Measurements from ENCODE around the gene INTS2.
A peak's percentile ranks its signal among the peaks of the same experiment; 100 is the strongest.
"Not testable (repeated sequence)": the region's sequence is repeated elsewhere in the genome, so short reads cannot be mapped to it uniquely, and the experiment has no call there.

INTS2 gene

GRCh38 chr17:61875804-61876203 lies 52.0 kb downstream of the INTS2 start:
- Mint-ChIP-seq H3K36me3 (ENCODE audit: low read depth) (peaks cover 26% of the 10 kb centered on the region), H3K4me3 (no peak overlapping the region), H3K27ac (no peak overlapping the region), H3K27me3 (ENCODE audit: low read depth) (no peaks in the 10 kb centered on the region), H3K9me3 (no peaks in the 10 kb centered on the region), H3K4me1 (ENCODE audit: low read depth) (no peaks in the 10 kb centered on the region)

DNA sequence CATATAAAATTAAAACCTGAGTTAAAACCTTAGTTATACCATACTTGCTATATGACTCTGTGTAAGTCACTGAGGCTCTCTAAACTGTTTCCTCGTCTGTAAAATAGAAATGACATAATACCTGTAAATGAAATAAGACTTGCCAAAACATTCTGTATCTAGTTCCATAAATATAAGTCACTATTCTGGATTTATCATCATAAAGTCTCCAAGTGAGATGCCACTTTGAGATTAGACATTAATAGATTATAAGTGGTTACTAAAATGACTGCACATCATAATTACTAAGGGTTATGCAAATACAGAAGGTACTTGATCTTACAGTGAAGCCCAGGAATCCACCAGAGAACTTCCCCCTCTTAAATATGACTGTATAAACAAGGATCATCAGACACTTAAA lies 52.5 kb downstream of the INTS2 start:
- no peaks in the 10 kb centered on the region for H3K9me3 Mint-ChIP-seq
- H3K27ac Mint-ChIP-seq: no peak overlapping the region
- no peaks in the 10 kb centered on the region for H3K4me1 Mint-ChIP-seq (ENCODE audit: low read depth)
- no peaks in the 10 kb centered on the region for H3K27me3 Mint-ChIP-seq (ENCODE audit: low read depth)
- H3K36me3 Mint-ChIP-seq (ENCODE audit: low read depth): peaks cover 25% of the 10 kb centered on the region
- no peak overlapping the region for H3K4me3 Mint-ChIP-seq

DNA sequence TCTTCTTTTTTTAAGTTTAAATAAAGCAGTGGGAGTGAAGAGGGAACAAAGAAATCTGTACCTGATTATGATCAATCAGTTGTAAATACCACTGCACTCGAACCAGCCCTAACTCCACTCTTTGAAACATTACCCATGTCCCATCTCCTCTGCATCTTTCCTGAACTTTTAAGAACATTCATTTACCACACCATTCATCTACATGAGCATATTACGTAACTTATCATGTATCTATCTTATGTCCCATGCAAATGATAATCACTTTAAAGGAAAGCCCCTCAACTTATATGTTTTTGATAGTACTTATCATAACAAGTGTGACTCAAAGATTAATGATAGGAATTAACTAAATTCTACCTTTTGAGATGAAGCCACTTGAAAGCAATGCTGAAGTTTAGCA lies 53.7 kb downstream of the INTS2 start:
- H3K4me3 Mint-ChIP-seq: no peak overlapping the region
- H3K27ac Mint-ChIP-seq: no peak overlapping the region
- peaks cover 27% of the 10 kb centered on the region for H3K36me3 Mint-ChIP-seq (ENCODE audit: low read depth)
- no peaks in the 10 kb centered on the region for H3K9me3 Mint-ChIP-seq
- H3K4me1 Mint-ChIP-seq (ENCODE audit: low read depth): no peaks in the 10 kb centered on the region
- H3K27me3 Mint-ChIP-seq (ENCODE audit: low read depth): no peaks in the 10 kb centered on the region

GRCh38 chr17:61872099-61872498 lies 55.7 kb downstream of the INTS2 start:
- no peaks in the 10 kb centered on the region for H3K9me3 Mint-ChIP-seq
- peaks cover 22% of the 10 kb centered on the region for H3K36me3 Mint-ChIP-seq (ENCODE audit: low read depth)
- H3K27me3 Mint-ChIP-seq (ENCODE audit: low read depth): no peaks in the 10 kb centered on the region

DNA sequence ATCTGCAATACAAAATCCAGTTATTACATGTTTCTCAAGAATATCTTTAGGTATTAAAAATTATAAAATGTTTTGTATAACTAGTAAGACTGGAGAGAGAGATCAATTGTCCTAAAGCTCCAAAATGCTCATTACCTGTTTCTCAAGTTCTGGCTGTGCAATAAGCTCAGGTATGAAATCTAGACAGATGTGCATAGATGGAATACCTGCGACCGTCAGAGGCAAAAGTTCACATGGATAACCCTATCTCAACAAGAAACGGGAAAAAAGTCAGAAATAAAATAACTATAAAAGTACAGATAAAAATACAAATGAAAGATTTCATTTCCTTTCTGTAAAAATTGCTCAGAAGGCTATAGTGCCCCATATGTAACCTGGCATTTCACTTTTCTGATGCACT lies 58.6 kb downstream of the INTS2 start:
- no peak overlapping the region for H3K4me3 Mint-ChIP-seq
- H3K4me1 Mint-ChIP-seq (ENCODE audit: low read depth): peaks cover 4% of the 10 kb centered on the region
- peaks cover 18% of the 10 kb centered on the region for H3K36me3 Mint-ChIP-seq (ENCODE audit: low read depth)
- H3K9me3 Mint-ChIP-seq: no peaks in the 10 kb centered on the region
- H3K27me3 Mint-ChIP-seq (ENCODE audit: low read depth): no peaks in the 10 kb centered on the region
- no peak overlapping the region for H3K27ac Mint-ChIP-seq

More at GRCh38 chr17:61872099-61872498, 55.7 kb downstream of the INTS2 start:
- Mint-ChIP-seq H3K4me1 (ENCODE audit: low read depth) (no peaks in the 10 kb centered on the region), H3K27ac (no peak overlapping the region), H3K4me3 (no peak overlapping the region)

DNA sequence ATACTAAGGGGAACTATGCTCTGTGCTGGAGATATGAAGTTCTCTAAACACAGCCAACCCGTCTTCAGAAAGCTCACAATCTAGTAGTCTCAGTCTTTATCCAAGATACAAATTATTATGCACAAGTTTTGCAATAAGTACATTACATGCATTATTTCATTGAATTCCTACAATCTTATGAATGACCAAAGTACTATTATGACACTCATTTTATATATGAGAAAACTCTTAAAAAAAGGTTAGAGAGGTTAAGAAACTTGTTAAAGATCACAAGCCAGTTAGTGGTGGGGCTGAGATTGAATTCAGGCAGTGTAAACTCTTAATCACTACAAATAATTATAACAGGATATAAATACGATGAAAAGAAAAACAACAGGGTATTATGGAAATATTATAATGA lies 59.7 kb downstream of the INTS2 start:
- Mint-ChIP-seq H3K27me3 (ENCODE audit: low read depth) (no peaks in the 10 kb centered on the region), H3K4me1 (ENCODE audit: low read depth) (peaks cover 11% of the 10 kb centered on the region), H3K9me3 (no peaks in the 10 kb centered on the region), H3K27ac (no peak overlapping the region), H3K4me3 (no peak overlapping the region), H3K36me3 (ENCODE audit: low read depth) (peaks cover 15% of the 10 kb centered on the region)

DNA sequence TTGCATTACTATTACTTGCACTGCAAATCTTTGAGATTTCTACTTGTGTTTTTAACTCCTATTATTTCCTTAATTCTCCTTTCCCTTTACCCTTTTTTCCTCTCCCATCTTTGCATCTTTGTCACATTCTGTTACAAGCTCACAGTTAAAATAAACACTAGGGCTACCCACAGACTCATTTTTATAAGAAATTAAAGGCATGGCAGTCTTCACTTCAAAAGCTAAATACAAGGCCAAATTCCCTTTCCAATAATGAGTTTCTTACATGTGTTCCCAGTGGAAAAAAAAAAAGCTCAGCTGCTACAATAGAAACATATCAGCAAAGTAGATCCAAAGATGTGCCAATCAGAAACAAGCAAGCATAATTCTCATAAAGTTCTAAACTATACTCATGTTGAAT lies 60.7 kb downstream of the INTS2 start:
- Mint-ChIP-seq H3K27ac (no peak overlapping the region), H3K4me1 (ENCODE audit: low read depth) (peaks cover 21% of the 10 kb centered on the region), H3K9me3 (no peaks in the 10 kb centered on the region), H3K4me3 (no peak overlapping the region), H3K27me3 (ENCODE audit: low read depth) (no peaks in the 10 kb centered on the region), H3K36me3 (ENCODE audit: low read depth) (peaks cover 12% of the 10 kb centered on the region)

- peaks cover 40% of the 10 kb centered on the region for H3K4me1 Mint-ChIP-seq (ENCODE audit: low read depth)
- no peaks in the 10 kb centered on the region for H3K27me3 Mint-ChIP-seq (ENCODE audit: low read depth)
- H3K4me3 Mint-ChIP-seq: peak overlapping the region; percentile 98
- peak overlapping the region; percentile 98 for H3K27ac Mint-ChIP-seq
- H3K9me3 Mint-ChIP-seq: no peaks in the 10 kb centered on the region
- H3K36me3 Mint-ChIP-seq (ENCODE audit: low read depth): peaks cover 3% of the 10 kb centered on the region
These were observed 64.0 kb downstream of the INTS2 start for GRCh38 chr17:61863801-61864126.

- peaks cover 40% of the 10 kb centered on the region for H3K4me1 Mint-ChIP-seq (ENCODE audit: low read depth)
- H3K9me3 Mint-ChIP-seq: no peaks in the 10 kb centered on the region
- no peaks in the 10 kb centered on the region for H3K27me3 Mint-ChIP-seq (ENCODE audit: low read depth)
- H3K4me3 Mint-ChIP-seq: peak within 1 kb of the TSS; percentile 98
- peaks cover 3% of the 10 kb centered on the region for H3K36me3 Mint-ChIP-seq (ENCODE audit: low read depth)
- H3K27ac Mint-ChIP-seq: peak within 1 kb of the TSS; percentile 98
These were observed 64.6 kb downstream of the INTS2 start, which contains the start of gene BRIP1 for GRCh38 chr17:61862975-61863800. TSS of gene BRIP1 (minus strand) at chr17:61863528. CDS start at chr17:61861539, 1,989 bp downstream.

DNA sequence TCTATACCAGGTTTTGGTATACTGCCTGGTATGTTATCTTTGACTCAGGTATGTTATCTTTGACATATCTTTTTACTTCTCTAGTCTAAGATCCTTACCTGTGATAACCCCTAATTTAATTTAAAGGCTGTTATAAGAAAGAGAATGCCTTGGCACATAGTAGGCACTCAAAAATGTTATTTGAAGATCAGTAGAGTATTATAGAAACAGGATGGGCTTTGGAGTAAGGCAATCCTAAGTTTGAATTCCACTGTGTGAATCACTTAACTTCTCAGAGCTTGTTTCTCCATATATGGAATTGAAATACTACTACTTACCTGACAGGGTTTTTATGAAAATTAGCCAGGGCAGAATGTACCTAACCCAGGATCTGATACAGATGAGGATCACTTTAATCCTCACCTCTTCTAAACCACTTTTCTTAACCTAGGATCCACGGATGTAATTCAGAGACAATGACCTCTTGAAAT lies 65.6 kb downstream of the INTS2 start:
- Mint-ChIP-seq H3K4me3 (peak overlapping the region; percentile 98), H3K9me3 (no peaks in the 10 kb centered on the region), H3K27ac (peak overlapping the region; percentile 98)

DNA sequence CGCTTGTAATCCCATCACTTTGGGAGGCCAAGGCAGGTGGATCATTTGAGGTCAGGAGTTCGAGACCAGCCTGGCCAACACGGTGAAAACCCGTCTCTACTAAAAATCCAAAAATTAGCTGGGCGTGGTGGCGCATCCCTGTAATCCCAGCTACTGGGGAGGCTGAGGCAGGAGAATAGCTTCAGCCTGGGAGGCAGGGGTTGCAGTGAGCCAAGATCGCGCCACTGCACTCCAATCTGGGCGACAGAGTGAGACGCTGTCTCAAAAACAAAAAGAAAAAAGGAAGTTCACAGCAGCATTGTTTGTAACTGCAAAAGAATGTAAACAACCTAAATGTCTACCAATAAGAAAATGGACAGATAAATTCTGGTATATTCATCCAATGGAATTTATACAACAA lies 67.4 kb downstream of the INTS2 start:
- H3K4me3 Mint-ChIP-seq; H3K27me3 Mint-ChIP-seq (ENCODE audit: low read depth); H3K9me3 Mint-ChIP-seq; H3K36me3 Mint-ChIP-seq (ENCODE audit: low read depth): not testable (repeated sequence)
- Mint-ChIP-seq H3K27ac (peak overlapping the region; percentile 24), H3K4me1 (ENCODE audit: low read depth) (peaks cover 42% of the 10 kb centered on the region)

More for the DNA sequence above, 65.6 kb downstream of the INTS2 start:
- no peaks in the 10 kb centered on the region for H3K27me3 Mint-ChIP-seq (ENCODE audit: low read depth)
- H3K36me3 Mint-ChIP-seq (ENCODE audit: low read depth): peaks cover 3% of the 10 kb centered on the region
- H3K4me1 Mint-ChIP-seq (ENCODE audit: low read depth): peaks cover 40% of the 10 kb centered on the region

DNA sequence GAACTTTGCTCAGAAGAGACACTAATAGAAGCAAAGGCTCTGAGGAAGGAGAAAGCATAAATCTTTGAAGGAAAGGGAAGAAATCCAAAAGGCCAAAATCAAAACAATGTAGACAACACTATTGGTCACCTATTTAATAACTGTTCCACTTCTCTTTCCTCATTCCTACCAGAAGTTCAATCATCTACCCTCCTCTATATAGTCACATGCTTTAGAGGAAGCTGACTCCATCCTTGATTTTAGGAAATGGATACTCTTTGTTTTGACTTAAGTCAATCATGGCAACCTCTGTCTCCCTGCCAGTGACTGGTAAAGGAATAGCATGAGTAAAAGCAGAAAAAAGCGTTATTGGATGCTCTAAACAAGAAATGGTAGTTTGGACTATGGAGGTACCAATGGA lies 71.7 kb downstream of the INTS2 start:
- Mint-ChIP-seq H3K36me3 (ENCODE audit: low read depth) (peaks cover 18% of the 10 kb centered on the region), H3K9me3 (no peaks in the 10 kb centered on the region), H3K4me1 (ENCODE audit: low read depth) (peaks cover 10% of the 10 kb centered on the region), H3K27me3 (ENCODE audit: low read depth) (no peaks in the 10 kb centered on the region), H3K27ac (no peak overlapping the region), H3K4me3 (no peak overlapping the region)

- peaks cover 2% of the 10 kb centered on the region for H3K4me1 Mint-ChIP-seq (ENCODE audit: low read depth)
- peaks cover 23% of the 10 kb centered on the region for H3K36me3 Mint-ChIP-seq (ENCODE audit: low read depth)
- no peak overlapping the region for H3K4me3 Mint-ChIP-seq
- no peak overlapping the region for H3K27ac Mint-ChIP-seq
- no peaks in the 10 kb centered on the region for H3K27me3 Mint-ChIP-seq (ENCODE audit: low read depth)
- H3K9me3 Mint-ChIP-seq: no peaks in the 10 kb centered on the region
These were observed 74.9 kb downstream of the INTS2 start for GRCh38 chr17:61852857-61853256.

DNA sequence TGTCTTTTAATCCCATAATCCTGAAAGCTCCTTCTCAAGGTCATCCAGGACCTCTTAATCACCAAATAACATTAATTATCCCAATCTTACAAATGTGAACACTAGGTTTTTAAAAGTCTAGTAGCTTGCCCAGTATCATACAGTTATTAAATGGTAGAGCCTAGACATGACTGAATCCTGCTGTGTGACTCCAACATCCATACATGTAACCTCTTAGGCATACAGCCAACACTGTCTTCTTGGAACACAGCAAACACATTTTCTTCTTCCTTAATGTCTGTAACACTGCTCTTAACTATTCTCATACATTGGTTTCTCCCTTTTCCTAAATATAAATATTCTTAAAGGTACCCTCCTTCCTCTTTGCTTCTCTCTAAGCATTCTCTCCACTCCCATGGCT lies 78.1 kb downstream of the INTS2 start:
- H3K9me3 Mint-ChIP-seq: no peaks in the 10 kb centered on the region
- no peak overlapping the region for H3K27ac Mint-ChIP-seq
- H3K4me1 Mint-ChIP-seq (ENCODE audit: low read depth): peaks cover 1% of the 10 kb centered on the region
- peaks cover 27% of the 10 kb centered on the region for H3K36me3 Mint-ChIP-seq (ENCODE audit: low read depth)
- no peaks in the 10 kb centered on the region for H3K27me3 Mint-ChIP-seq (ENCODE audit: low read depth)
- H3K4me3 Mint-ChIP-seq: no peak overlapping the region

GRCh38 chr17:61848896-61849295 lies 78.9 kb downstream of the INTS2 start:
- Mint-ChIP-seq H3K9me3 (no peaks in the 10 kb centered on the region), H3K36me3 (ENCODE audit: low read depth) (peaks cover 28% of the 10 kb centered on the region), H3K27ac (no peak overlapping the region), H3K27me3 (ENCODE audit: low read depth) (no peaks in the 10 kb centered on the region), H3K4me1 (ENCODE audit: low read depth) (peaks cover 1% of the 10 kb centered on the region), H3K4me3 (no peak overlapping the region)
